ENCODE measurements around the gene SMIM15. TPM values are rescaled to one million over a fixed set of nuclear protein-coding genes. Genes with fewer than 3 reads are reported as not detected.

Gene SMIM15
- polyA plus RNA-seq, 3 donors from 2014 or later, result 22.5 to 49.0 (median 40.9) TPM

DNA sequence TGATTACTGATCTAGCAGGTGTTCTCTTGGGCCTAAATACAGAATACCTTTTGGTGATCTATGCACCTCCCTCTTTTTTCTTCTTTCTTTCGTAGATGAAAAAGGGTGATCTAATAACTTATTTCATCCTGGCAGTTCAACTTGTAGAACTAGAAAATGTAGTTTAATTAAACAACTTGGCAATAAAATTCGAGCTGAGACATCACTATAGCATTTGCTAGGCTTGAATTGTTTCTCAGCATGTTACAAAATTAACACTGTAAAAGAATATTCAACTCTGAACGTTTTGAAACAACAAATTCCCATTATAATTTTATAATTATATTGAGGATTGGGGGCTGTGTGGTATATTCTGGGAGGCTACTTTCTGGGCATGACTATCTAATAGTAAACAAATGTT lies 19.5 kb downstream of the SMIM15 start:
- no peaks in the 10 kb centered on the region for H3K27me3 Mint-ChIP-seq (ENCODE audit: low read depth in 3 of 3)

DNA sequence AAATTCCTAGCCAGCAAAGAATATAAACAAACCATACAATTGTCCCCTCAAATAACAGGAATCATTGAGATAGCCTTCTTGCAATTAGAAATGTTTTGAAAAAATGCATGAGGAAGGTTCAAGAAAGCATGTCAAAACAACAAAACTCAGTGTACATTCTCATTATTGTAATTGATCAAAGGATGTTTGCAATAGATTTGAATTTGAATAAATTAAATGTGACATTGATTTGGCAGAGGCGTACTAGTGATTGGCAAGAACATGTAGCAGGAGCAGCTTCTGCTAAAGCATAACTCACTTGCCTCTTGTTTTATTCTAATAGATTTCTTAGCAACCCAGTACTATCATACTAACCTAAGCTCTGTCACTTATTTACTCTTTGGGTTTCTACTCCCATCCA lies 19.9 kb downstream of the SMIM15 start:
- Mint-ChIP-seq H3K36me3 (peaks cover 0 to 11% (median 4%) of the 10 kb centered on the region in 3 donors), H3K4me3 (no peak overlapping the region), H3K27me3 (ENCODE audit: low read depth in 3 of 3) (no peaks in the 10 kb centered on the region), H3K27ac (no peak overlapping the region), H3K9me3 (no peaks in the 10 kb centered on the region), H3K4me1 (no peaks in the 10 kb centered on the region)
- DNase-seq, result no peak

More for the DNA sequence above, 19.5 kb downstream of the SMIM15 start:
- no peak for DNase-seq
- no peak overlapping the region for H3K4me3 Mint-ChIP-seq
- no peaks in the 10 kb centered on the region for H3K9me3 Mint-ChIP-seq
- no peaks in the 10 kb centered on the region for H3K4me1 Mint-ChIP-seq
- H3K27ac Mint-ChIP-seq, result no peak overlapping the region
- H3K36me3 Mint-ChIP-seq, result peaks cover 0 to 11% (median 4%) of the 10 kb centered on the region in 3 donors

DNA sequence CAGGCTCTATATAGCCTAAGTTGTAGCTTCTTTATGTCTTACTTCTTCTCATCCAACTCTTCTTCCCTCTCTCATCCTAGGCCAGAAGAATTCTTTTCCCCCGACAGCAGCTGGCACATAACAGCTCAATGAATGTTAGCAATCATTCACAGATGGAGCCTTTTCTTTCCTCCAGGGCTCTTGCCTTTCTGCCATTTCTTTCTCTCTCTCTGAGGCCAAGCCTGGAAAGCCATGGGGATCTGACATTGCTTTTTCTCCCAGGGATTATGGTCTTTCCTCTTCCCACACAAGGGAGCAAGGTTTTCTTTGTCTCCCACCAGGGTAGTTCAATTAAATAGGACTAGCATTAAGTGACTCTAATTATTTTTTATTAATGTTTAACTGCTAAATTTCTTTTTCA lies 20.5 kb downstream of the SMIM15 start:
- Mint-ChIP-seq H3K4me3 (no peak overlapping the region), H3K36me3 (peaks cover 0 to 9% (median 4%) of the 10 kb centered on the region in 3 donors), H3K27me3 (ENCODE audit: low read depth in 3 of 3) (no peaks in the 10 kb centered on the region), H3K9me3 (no peaks in the 10 kb centered on the region), H3K27ac (no peak overlapping the region), H3K4me1 (no peaks in the 10 kb centered on the region)
- no peak for DNase-seq

DNA sequence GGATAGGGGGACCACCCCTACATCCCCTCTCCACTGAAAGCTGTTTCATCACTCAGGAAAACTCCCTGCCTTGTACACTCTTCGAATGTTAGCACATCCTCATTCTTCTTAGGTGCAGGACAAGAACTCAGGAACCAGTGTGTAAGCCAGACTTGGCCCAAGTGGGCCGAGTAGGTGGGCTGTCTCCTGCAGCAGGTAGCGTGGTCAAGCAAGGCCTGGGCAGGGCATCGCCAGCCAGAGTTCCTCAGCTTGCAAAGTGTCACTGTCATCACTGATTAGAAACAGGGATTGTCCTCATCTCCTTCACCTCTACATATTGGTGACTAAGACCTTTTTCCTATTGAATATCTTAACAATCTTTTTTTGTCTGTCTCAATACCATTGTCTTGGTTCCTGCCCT lies 22.3 kb downstream of the SMIM15 start:
- H3K27ac Mint-ChIP-seq, result no peak overlapping the region
- no peaks in the 10 kb centered on the region for H3K27me3 Mint-ChIP-seq (ENCODE audit: low read depth in 3 of 3)
- H3K36me3 Mint-ChIP-seq, result no peaks in the 10 kb centered on the region
- H3K9me3 Mint-ChIP-seq, result no peaks in the 10 kb centered on the region
- no peak overlapping the region for H3K4me3 Mint-ChIP-seq
- no peak for DNase-seq
- no peaks in the 10 kb centered on the region for H3K4me1 Mint-ChIP-seq

DNA sequence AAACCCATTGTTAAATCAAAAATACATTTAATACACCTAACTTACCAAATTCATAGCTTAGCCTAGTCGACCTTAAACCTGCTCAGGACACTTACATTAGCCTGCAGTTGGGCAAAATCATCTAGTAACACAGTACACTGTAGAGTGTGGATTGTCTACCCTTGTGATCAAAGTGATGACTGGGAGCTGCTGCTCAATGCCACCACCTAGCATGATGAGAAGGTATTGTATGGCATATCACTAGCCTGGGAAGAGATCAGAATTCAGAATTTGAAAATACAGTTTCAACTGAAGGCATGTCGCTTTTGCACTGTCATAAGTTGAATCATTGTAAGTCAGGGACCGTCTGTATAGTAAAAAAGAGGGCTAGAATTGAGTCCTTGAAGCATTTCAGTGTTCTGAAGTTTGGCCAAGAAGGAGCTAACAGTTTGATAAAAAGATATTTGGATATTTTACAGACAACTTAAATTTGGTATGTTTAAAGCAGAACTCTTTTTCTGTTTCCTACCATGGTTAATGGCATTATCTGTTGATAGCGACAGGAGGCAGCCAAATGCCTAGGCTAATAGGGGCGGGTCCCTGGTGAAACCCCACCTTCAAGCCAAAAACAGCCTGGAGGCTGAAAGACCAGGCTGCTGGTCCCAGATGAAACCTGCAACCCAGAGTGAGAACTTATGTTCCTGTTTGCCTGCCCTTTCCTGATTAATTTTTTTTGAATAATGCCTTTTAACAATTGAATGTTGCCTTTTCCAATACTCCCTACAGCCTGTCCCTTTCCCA lies 23.0 kb downstream of the SMIM15 start:
- H3K27ac Mint-ChIP-seq, result no peak overlapping the region
- H3K9me3 Mint-ChIP-seq, result no peaks in the 10 kb centered on the region
- DNase-seq, result no peak
- no peaks in the 10 kb centered on the region for H3K27me3 Mint-ChIP-seq (ENCODE audit: low read depth in 3 of 3)
- H3K4me3 Mint-ChIP-seq, result no peak overlapping the region
- H3K4me1 Mint-ChIP-seq, result no peaks in the 10 kb centered on the region
- no peaks in the 10 kb centered on the region for H3K36me3 Mint-ChIP-seq

DNA sequence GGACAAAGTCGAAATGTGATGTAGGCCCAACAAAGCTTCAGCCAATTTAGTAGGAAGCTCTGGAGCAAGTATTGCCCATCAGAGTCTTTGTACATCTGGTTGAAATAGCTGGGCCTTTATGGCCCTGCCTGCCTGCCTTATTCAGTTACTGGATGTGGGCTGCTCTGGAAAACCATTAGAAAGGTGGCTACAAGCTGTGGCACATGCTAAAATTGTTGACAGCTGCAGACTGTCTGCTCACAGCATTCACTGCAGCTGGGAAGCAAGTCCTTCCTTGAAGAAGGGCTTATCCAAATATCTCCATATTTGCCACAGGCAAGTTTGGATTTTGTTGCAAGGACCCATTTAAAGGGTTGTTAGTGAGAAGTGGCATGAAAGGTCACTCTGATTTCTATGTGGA lies 24.4 kb downstream of the SMIM15 start:
- no peak overlapping the region for H3K4me3 Mint-ChIP-seq
- H3K27me3 Mint-ChIP-seq (ENCODE audit: low read depth in 3 of 3), result no peaks in the 10 kb centered on the region
- no peaks in the 10 kb centered on the region for H3K4me1 Mint-ChIP-seq
- no peaks in the 10 kb centered on the region for H3K36me3 Mint-ChIP-seq
- DNase-seq, result no peak
- no peaks in the 10 kb centered on the region for H3K9me3 Mint-ChIP-seq
- H3K27ac Mint-ChIP-seq, result no peak overlapping the region

DNA sequence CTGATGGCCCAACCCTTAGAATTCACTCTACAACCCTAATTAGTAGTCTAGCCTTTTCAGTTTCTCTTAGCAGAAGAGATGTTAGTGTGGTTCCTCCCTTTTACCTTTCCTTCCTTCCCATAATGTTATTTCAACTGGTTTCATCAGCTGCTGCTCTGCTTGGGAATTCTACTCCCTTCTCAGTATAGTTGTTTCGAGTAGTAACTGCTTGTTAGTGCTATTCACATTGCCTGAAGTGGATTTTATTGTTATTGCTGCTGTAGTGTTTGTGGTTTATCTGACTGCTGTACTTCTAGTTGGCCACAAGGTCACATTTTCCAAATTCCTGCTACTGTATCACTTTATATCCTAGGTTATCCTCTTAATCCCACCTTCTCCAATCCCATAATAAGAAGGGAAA lies 29.7 kb downstream of the SMIM15 start:
- H3K27ac Mint-ChIP-seq, result no peak overlapping the region
- no peak for DNase-seq
- peaks cover 0 to 4% (median 0%) of the 10 kb centered on the region in 3 donors for H3K27me3 Mint-ChIP-seq (ENCODE audit: low read depth in 3 of 3)

DNA sequence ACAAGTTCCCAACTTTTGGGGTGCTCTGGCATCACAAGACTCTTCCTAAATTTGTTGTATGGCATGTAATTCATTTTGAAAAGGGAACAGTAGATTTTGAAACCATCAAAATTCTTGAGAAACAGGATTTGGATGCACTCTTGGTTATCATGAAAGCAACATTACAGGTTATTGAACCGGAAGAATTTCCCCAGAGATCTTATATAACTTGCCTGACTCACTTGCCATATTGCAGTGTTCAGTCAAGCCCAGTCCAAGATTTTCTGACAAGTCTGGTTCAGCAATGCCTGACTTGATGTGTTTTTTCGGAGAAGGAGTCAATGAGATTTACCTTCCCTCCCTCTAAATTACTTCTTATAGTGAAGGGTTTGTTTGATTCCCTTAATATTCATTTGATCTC lies 32.0 kb downstream of the SMIM15 start:
- H3K4me3 Mint-ChIP-seq, result no peak overlapping the region
- peaks cover 0 to 4% (median 0%) of the 10 kb centered on the region in 3 donors for H3K36me3 Mint-ChIP-seq
- peaks cover 0 to 4% (median 1%) of the 10 kb centered on the region in 3 donors for H3K27me3 Mint-ChIP-seq (ENCODE audit: low read depth in 3 of 3)
- no peaks in the 10 kb centered on the region for H3K4me1 Mint-ChIP-seq
- peaks cover 0 to 3% (median 0%) of the 10 kb centered on the region in 6 donors for H3K9me3 Mint-ChIP-seq
- no peak overlapping the region for H3K27ac Mint-ChIP-seq
- no peak for DNase-seq

More for the DNA sequence above, 29.7 kb downstream of the SMIM15 start:
- H3K4me3 Mint-ChIP-seq, result no peak overlapping the region
- no peaks in the 10 kb centered on the region for H3K36me3 Mint-ChIP-seq
- H3K9me3 Mint-ChIP-seq, result no peaks in the 10 kb centered on the region
- no peaks in the 10 kb centered on the region for H3K4me1 Mint-ChIP-seq

DNA sequence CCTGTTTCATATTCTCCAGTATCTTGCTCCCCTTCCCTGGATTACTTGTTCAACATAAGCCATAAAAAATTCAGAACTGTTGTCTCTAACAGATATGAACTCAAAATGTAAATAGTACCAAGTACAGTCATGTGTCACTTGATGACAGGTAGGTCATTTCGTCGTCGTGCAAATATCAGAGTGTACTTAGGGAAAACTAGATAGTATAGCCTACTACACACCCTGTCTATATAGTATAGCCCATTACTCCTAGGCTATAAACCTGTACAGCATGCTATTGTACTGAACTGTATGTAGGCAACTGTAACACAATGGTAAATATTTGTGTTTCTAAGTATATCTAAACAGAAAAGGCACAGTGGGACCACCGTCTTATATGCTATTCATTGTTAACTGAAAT lies 39.1 kb downstream of the SMIM15 start:
- Mint-ChIP-seq H3K27ac (no peak overlapping the region), H3K4me1 (no peaks in the 10 kb centered on the region), H3K9me3 (peaks cover 0 to 6% (median 0%) of the 10 kb centered on the region in 6 donors), H3K27me3 (ENCODE audit: low read depth in 3 of 3) (peaks cover 0 to 1% (median 0%) of the 10 kb centered on the region in 3 donors), H3K36me3 (peaks cover 0 to 4% (median 4%) of the 10 kb centered on the region in 3 donors), H3K4me3 (no peak overlapping the region)
- DNase-seq, result no peak

DNA sequence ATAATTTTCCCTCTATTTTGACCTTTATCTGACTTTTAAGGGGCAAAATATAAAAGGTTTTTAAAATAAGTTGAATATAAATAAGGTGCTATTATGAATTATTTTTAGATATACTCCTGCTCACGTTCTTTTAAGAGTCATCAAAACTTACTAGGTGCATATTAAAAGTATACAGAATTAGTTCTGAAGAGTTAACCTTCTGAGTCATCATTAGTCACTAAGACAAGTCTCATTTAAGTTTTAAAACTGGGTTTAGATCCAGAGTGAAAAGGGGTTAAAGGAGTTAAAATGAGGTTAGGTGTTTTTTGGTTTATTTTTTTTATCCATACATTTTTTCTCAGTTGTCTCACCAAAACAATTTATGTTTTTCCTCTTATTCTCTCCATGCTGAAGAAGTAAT lies 41.7 kb downstream of the SMIM15 start:
- no peak for DNase-seq
- no peak overlapping the region for H3K4me3 Mint-ChIP-seq
- H3K27ac Mint-ChIP-seq, result no peak overlapping the region
- H3K9me3 Mint-ChIP-seq, result peaks cover 0 to 4% (median 0%) of the 10 kb centered on the region in 6 donors
- H3K4me1 Mint-ChIP-seq, result no peaks in the 10 kb centered on the region
- H3K36me3 Mint-ChIP-seq, result peaks cover 0 to 4% (median under 1%) of the 10 kb centered on the region in 3 donors
- H3K27me3 Mint-ChIP-seq (ENCODE audit: low read depth in 3 of 3), result no peaks in the 10 kb centered on the region

DNA sequence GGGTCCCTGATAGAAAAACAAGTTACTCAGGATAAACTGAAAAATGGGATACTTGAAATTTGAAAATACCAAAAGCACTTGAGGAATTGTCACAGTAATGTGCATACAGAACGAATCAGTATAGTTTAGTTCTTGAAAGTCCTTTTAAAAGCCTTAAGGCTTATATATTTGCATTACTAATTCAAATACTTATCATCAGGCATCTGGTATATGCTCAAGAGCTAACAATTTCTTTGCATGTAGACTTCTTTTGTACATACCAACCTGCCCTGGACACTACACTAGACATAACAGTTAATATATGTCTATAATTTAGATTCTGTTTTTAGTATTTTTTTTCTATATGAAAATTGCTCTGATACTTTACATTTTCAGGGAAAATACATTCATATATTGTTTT lies 43.2 kb downstream of the SMIM15 start:
- H3K9me3 Mint-ChIP-seq, result peaks cover 0 to 3% (median 0%) of the 10 kb centered on the region in 6 donors
- DNase-seq, result no peak
- no peak overlapping the region for H3K27ac Mint-ChIP-seq
- peaks cover 0 to under 1% (median 0%) of the 10 kb centered on the region in 3 donors for H3K27me3 Mint-ChIP-seq (ENCODE audit: low read depth in 3 of 3)
- H3K4me3 Mint-ChIP-seq, result no peak overlapping the region
- H3K4me1 Mint-ChIP-seq, result no peaks in the 10 kb centered on the region
- H3K36me3 Mint-ChIP-seq, result peaks cover 3 to 19% (median 4%) of the 10 kb centered on the region in 3 donors

DNA sequence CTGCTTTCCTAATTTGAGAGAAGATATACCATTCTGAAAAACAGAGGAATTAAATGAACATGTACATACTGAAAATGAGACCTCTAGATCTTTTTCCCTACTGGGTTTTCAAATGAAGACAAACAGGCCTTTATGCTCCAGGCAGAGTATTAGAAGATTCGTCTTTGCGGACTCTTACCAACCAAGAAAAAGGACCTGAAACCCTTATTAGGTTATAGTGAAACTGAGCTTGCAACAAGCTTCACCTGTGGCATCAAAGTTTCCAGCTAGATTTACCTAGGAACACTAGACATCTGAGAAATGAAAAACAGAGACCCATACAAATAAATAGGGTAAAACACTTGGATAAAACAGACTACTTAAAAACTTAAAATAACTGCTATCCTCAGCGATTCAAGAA lies 46.3 kb downstream of the SMIM15 start:
- peaks cover 14 to 25% (median 18%) of the 10 kb centered on the region in 3 donors for H3K36me3 Mint-ChIP-seq
- no peaks in the 10 kb centered on the region for H3K4me1 Mint-ChIP-seq
- H3K4me3 Mint-ChIP-seq, result no peak overlapping the region
- peaks cover 0 to 1% (median 0%) of the 10 kb centered on the region in 3 donors for H3K27me3 Mint-ChIP-seq (ENCODE audit: low read depth in 3 of 3)
- no peak overlapping the region for H3K27ac Mint-ChIP-seq
- peaks cover 0 to 7% (median 3%) of the 10 kb centered on the region in 6 donors for H3K9me3 Mint-ChIP-seq
- DNase-seq, result no peak

DNA sequence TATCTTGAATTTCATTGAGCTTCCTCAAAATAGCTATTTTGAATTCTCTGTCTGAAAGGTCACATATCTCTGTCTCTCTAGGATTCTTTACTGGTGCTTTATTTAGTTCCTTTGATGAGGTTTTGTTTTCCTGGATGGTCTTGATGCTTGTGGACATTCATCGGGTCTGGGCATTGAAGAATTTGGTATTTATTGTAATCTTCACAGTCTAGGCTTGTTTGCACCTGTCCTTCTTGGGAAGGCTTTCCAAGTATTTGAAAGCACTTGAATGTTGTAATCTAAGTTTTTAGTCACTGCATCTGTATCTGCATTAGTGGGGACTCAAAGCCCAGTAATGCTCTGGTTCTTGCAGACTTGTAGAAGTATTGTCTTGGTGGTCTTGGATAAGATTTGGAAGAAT lies 47.8 kb downstream of the SMIM15 start:
- no peak for DNase-seq
- Mint-ChIP-seq H3K36me3 (peaks cover 14 to 25% (median 21%) of the 10 kb centered on the region in 3 donors), H3K4me3 (no peak overlapping the region), H3K9me3 (peaks cover 0 to 7% (median 3%) of the 10 kb centered on the region in 6 donors), H3K4me1 (no peaks in the 10 kb centered on the region), H3K27ac (no peak overlapping the region), H3K27me3 (ENCODE audit: low read depth in 3 of 3) (peaks cover 0 to 1% (median 0%) of the 10 kb centered on the region in 3 donors)

All from immature natural killer cell (primary cell).